IMR-90 (cell line): ENCODE data around the gene SPRED2.

Source experiments
- MAFK ChIP-seq: IDR thresholded peaks from 2 replicates; pipeline ENCODE4 v1.6.1; 2012; ENCODE audit warnings: low read depth, low read length, improper control_type of control experiment
- MXI1 ChIP-seq: IDR thresholded peaks from 2 replicates; pipeline ENCODE4 v1.6.1; 2012; ENCODE audit warnings: low read depth, mild to moderate bottlenecking, low read length, moderate library complexity, borderline replicate concordance
- POLR2A ChIP-seq: IDR thresholded peaks from 2 replicates; pipeline ENCODE4 v1.6.1; 2012; ENCODE audit warnings: mild to moderate bottlenecking, low read depth, low read length
- RFX5 ChIP-seq: IDR thresholded peaks from 2 replicates; pipeline ENCODE4 v1.8.0; 2012; ENCODE audit warnings: low read depth, mild to moderate bottlenecking, low read length, moderate library complexity
- TF ChIP-seq, protein P1 (sequence below): conservative IDR thresholded peaks from 2 replicates; pipeline ENCODE4 v1.5.1; 2012; ENCODE audit warnings: mild to moderate bottlenecking, low read depth, low read length, improper control_type of control experiment

DNA sequence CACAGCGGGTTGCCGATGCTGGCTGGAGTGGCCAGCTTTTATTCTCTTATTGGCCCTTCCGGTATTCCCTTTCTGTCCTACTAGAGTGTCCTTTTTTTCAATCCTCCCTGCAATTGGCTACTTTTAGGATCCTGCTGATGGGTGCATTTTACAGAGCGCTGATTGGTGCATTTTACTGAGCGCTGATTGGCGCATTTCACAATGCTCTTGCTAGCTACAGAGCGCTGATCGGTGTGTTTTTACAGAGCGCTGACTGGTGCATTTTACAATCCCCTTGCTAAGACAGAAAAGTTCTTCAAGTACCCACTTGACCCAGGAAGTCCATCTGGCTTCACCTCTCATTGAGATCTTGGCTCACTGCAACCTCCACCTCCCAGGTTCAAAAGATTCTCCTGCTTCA lies 44.4 kb upstream of the SPRED2 start:
- TF ChIP-seq, protein P1, sequence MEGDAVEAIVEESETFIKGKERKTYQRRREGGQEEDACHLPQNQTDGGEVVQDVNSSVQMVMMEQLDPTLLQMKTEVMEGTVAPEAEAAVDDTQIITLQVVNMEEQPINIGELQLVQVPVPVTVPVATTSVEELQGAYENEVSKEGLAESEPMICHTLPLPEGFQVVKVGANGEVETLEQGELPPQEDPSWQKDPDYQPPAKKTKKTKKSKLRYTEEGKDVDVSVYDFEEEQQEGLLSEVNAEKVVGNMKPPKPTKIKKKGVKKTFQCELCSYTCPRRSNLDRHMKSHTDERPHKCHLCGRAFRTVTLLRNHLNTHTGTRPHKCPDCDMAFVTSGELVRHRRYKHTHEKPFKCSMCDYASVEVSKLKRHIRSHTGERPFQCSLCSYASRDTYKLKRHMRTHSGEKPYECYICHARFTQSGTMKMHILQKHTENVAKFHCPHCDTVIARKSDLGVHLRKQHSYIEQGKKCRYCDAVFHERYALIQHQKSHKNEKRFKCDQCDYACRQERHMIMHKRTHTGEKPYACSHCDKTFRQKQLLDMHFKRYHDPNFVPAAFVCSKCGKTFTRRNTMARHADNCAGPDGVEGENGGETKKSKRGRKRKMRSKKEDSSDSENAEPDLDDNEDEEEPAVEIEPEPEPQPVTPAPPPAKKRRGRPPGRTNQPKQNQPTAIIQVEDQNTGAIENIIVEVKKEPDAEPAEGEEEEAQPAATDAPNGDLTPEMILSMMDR = no peak
- TF ChIP-seq MAFK = no peak
- no peak for TF ChIP-seq RFX5
- TF ChIP-seq POLR2A = no peak
- TF ChIP-seq MXI1 = no peak
